GM18517 (cell line): ENCODE results near the gene ASB7.
"Not testable (repeated sequence)": the region's sequence is repeated elsewhere in the genome, so short reads cannot be mapped to it uniquely, and the experiment has no call there.

ENCODE experiments used
- ATAC-seq: cut with Tn5 transposase; IDR thresholded peaks from one replicate; pipeline ENCODE4 v1.9.1; 2021; ENCODE audit warnings: mild to moderate bottlenecking, moderate library complexity; ENCODE audit not compliant: unreplicated experiment

ASB7 gene

GRCh38 chr15:100602064-100602822 is at the start of gene ASB7, which contains the start of gene LINS1:
ASB7 (plus strand) TSS chr15:100602589; CDS start chr15:100612217, 9,628 bp downstream.
LINS1 (minus strand) TSS chr15:100602184; CDS start chr15:100580842, 21,342 bp downstream.
- ATAC-seq: peak; percentile 92

- no peak for ATAC-seq
Observed at GRCh38 chr15:100553468-100553867, 48.9 kb upstream of the ASB7 start.

- no peak for ATAC-seq
Observed at GRCh38 chr15:100558771-100559254, 43.6 kb upstream of the ASB7 start.

GRCh38 chr15:100559330-100559729 is 43.1 kb upstream of the ASB7 start:
- no peak for ATAC-seq

- no peak for ATAC-seq
Observed at GRCh38 chr15:100560323-100560722, 42.1 kb upstream of the ASB7 start.

GRCh38 chr15:100565591-100565990 is 36.8 kb upstream of the ASB7 start:
- no peak for ATAC-seq

- ATAC-seq: no peak
Observed at GRCh38 chr15:100566850-100567628, 35.4 kb upstream of the ASB7 start.

GRCh38 chr15:100569391-100569790 is 33.0 kb upstream of the ASB7 start:
- no peak for ATAC-seq

GRCh38 chr15:100570275-100570674 is 32.1 kb upstream of the ASB7 start:
- ATAC-seq: no peak

GRCh38 chr15:100570735-100571313 is 31.6 kb upstream of the ASB7 start:
- ATAC-seq: peak; percentile 61

- ATAC-seq: no peak
Observed at GRCh38 chr15:100571592-100572167, 30.7 kb upstream of the ASB7 start.

- ATAC-seq: no peak
Observed at GRCh38 chr15:100572362-100572983, 29.9 kb upstream of the ASB7 start.

GRCh38 chr15:100573526-100573925 is 28.9 kb upstream of the ASB7 start:
- no peak for ATAC-seq

- ATAC-seq: no peak
Observed at GRCh38 chr15:100580414-100580813, 22.0 kb upstream of the ASB7 start.

- no peak for ATAC-seq
Observed at GRCh38 chr15:100588638-100589242, 13.6 kb upstream of the ASB7 start.

- not testable (repeated sequence) for ATAC-seq
Observed at GRCh38 chr15:100591163-100591562, 11.2 kb upstream of the ASB7 start.

GRCh38 chr15:100591835-100592234 is 10.6 kb upstream of the ASB7 start:
- no peak for ATAC-seq

- ATAC-seq: no peak
Observed at GRCh38 chr15:100592898-100593297, 9.5 kb upstream of the ASB7 start.

- no peak for ATAC-seq
Observed at GRCh38 chr15:100593431-100593830, 9.0 kb upstream of the ASB7 start.

- no peak for ATAC-seq
Observed at GRCh38 chr15:100595964-100596363, 6.4 kb upstream of the ASB7 start.
